Neural cell (in vitro differentiated cells): ENCODE measurements around the gene TMBIM6. TPM values are rescaled to one million over a fixed set of nuclear protein-coding genes. Genes with fewer than 3 reads are reported as not detected.

ENCODE experiments used
- H2AFZ ChIP-seq: fragments of 200-600, 300-800 bp; sonication (generic), shearing (Covaris generic); 2 replicates; pipeline ENCODE4 v1.6.0; 2014; ENCODE audit warnings: low read depth, mild to moderate bottlenecking, antibody characterized with exemption, low read length, moderate library complexity
- H3F3A ChIP-seq: fragments of 200-600 bp; shearing (Covaris generic); 2 replicates; pipeline ENCODE4 v1.6.1; 2016; ENCODE audit warnings: mild to moderate bottlenecking, moderate library complexity, mixed read lengths, antibody characterized with exemption, low read length; ENCODE audit not compliant: insufficient read depth, poor library complexity, severe bottlenecking
- H3K27ac ChIP-seq: fragments of 200-600, 300-800 bp; sonication (generic), shearing (Covaris generic); 2 replicates; pipeline ENCODE4 v1.5.1; 2014; ENCODE audit warnings: mild to moderate bottlenecking, low read length, moderate library complexity
- H3K27me3 ChIP-seq: fragments of 300-800, 200-600 bp; sonication (generic), shearing (Covaris generic); 2 replicates; pipeline ENCODE4 v1.6.0; 2014; ENCODE audit warnings: mild to moderate bottlenecking, low read depth, low read length, moderate library complexity; ENCODE audit not compliant: insufficient read depth
- H3K36me3 ChIP-seq: fragments of 300-800, 200-600 bp; sonication (generic), shearing (Covaris generic); 2 replicates; pipeline ENCODE4 v1.5.1; 2014; ENCODE audit warnings: mild to moderate bottlenecking, antibody characterized with exemption, low read length, moderate library complexity; ENCODE audit not compliant: insufficient read depth
- H3K4me2 ChIP-seq: fragments of 300-800, 200-600 bp; sonication (generic), shearing (Covaris generic); 2 replicates; pipeline ENCODE4 v1.6.0; 2014; ENCODE audit warnings: mild to moderate bottlenecking, low read length
- H3K4me3 ChIP-seq: fragments of 300-800, 200-600 bp; sonication (generic), shearing (Covaris generic); 2 replicates; pipeline ENCODE4 v1.5.1; 2014; ENCODE audit warnings: mild to moderate bottlenecking, low read length, moderate library complexity
- H3K79me2 ChIP-seq: fragments of 200-600 bp; shearing (Covaris generic); replicated peaks from 2 replicates; pipeline ENCODE4 v1.6.0; 2014; ENCODE audit warnings: mild to moderate bottlenecking, low read length, moderate library complexity; ENCODE audit not compliant: insufficient read depth
- H3K9ac ChIP-seq: fragments of 300-800, 200-600 bp; sonication (generic), shearing (Covaris generic); 2 replicates; pipeline ENCODE4 v1.6.1; 2016; ENCODE audit warnings: mild to moderate bottlenecking, low read length, mixed read lengths
- H3K9me2 ChIP-seq: fragments of 200-600 bp; shearing (Covaris generic); 2 replicates; pipeline ENCODE4 v1.6.1; 2016; ENCODE audit warnings: mild to moderate bottlenecking, low read length, mixed read lengths; ENCODE audit not compliant: insufficient read depth
- H3K9me3 ChIP-seq: fragments of 200-600, 300-800 bp; sonication (generic), shearing (Covaris generic); 2 replicates; pipeline ENCODE4 v1.6.1; 2016; ENCODE audit warnings: mild to moderate bottlenecking, mixed run types, low read length, moderate library complexity, mixed read lengths
- H4K20me1 ChIP-seq: fragments of 200-600 bp; shearing (Covaris generic); 2 replicates; pipeline ENCODE4 v1.6.1; 2016; ENCODE audit warnings: mild to moderate bottlenecking, mixed run types; ENCODE audit not compliant: insufficient read depth
- EP300 ChIP-seq: fragments of 450-650 bp; conservative IDR thresholded peaks from 2 replicates; pipeline ENCODE4 v1.6.1; 2014; ENCODE audit warnings: antibody characterized with exemption, mild to moderate bottlenecking, moderate library complexity; ENCODE audit not compliant: poor library complexity, severe bottlenecking
- EZH2 ChIP-seq: fragments of 200-600, 300-800 bp; shearing (Covaris generic), sonication (generic); IDR thresholded peaks from 2 replicates; pipeline ENCODE4 v1.6.1; 2014; ENCODE audit warnings: antibody characterized with exemption, low read length, borderline replicate concordance, mild to moderate bottlenecking; ENCODE audit not compliant: insufficient read depth, poor library complexity, severe bottlenecking
- MXI1 ChIP-seq: fragments of 450-650 bp; conservative IDR thresholded peaks from 2 replicates; pipeline ENCODE4 v1.6.1; 2014; ENCODE audit warnings: antibody characterized with exemption, mild to moderate bottlenecking; ENCODE audit not compliant: poor library complexity, severe bottlenecking
- POLR2AphosphoS5 ChIP-seq: IDR thresholded peaks from 2 replicates; pipeline ENCODE4 v1.6.1; 2012
- RAD21 ChIP-seq: fragments of 450-650 bp; conservative IDR thresholded peaks from 2 replicates; pipeline ENCODE4 v1.6.1; 2014; ENCODE audit warnings: antibody characterized with exemption, mild to moderate bottlenecking, moderate library complexity
- REST ChIP-seq: IDR thresholded peaks from 2 replicates; pipeline ENCODE4 v1.6.1; 2012; ENCODE audit warnings: borderline replicate concordance
- SMC3 ChIP-seq: fragments of 450-650 bp; conservative IDR thresholded peaks from 2 replicates; pipeline ENCODE4 v1.6.1; 2014; ENCODE audit warnings: antibody characterized with exemption, mild to moderate bottlenecking, moderate library complexity; ENCODE audit not compliant: poor library complexity
- TAF1 ChIP-seq: IDR thresholded peaks from 2 replicates; pipeline ENCODE4 v1.6.1; 2012; ENCODE audit warnings: low read depth
- polyA plus RNA-seq: library from polyadenylated mRNA; depleted of rRNA; stranded (reverse); fragments of >200 nt; gene quantifications from 2 replicates; pipeline ENCODE4 v1.2.3, GENCODE V29; 2014
- TF ChIP-seq, protein P1 (sequence below): fragments of 450-650 bp; IDR thresholded peaks from 2 replicates; pipeline ENCODE4 v1.5.1; 2014; ENCODE audit warnings: antibody characterized with exemption, mild to moderate bottlenecking, moderate library complexity; ENCODE audit not compliant: poor library complexity, severe bottlenecking

The TMBIM6 gene
- polyA plus RNA-seq, 1 donor from 2014 or later, result 308 TPM

DNA sequence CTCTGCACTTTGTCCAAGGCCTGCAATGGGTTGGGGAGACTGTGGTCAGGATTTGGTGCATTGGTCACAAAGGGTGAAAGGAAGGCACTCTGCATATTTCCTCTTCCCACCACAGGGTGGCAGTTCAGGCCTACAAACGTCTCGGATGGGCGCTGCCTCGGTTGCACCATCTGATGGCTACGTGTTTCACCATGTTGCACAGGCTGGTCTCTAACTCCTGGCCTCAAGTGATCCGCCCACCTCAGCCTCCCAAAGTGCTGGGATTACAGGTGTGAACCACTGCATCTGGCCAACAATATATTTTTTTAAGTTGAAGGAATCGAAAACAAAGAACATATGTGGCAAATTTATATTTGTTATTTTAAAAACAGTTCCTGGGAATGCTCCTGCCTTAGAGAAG lies 35.1 kb downstream of the TMBIM6 start:
- Histone ChIP-seq H3K79me2 (no peaks in the 10 kb centered on the region), H3K27ac (no peak overlapping the region), H3K4me2 (no peak overlapping the region), H3K36me3 (no peaks in the 10 kb centered on the region), H2AFZ (no peak overlapping the region), H3K4me3 (no peak overlapping the region), H3K9me3 (no peaks in the 10 kb centered on the region), H3F3A (no peaks in the 10 kb centered on the region), H3K9ac (no peak overlapping the region), H3K27me3 (no peaks in the 10 kb centered on the region), H4K20me1 (no peaks in the 10 kb centered on the region), H3K9me2 (no peaks in the 10 kb centered on the region)
- TF ChIP-seq TAF1 (no peak), POLR2AphosphoS5 (no peak), MXI1 (no peak), RAD21 (peak; percentile 78), SMC3 (peak; percentile 81), REST (no peak)
- TF ChIP-seq, protein P1, sequence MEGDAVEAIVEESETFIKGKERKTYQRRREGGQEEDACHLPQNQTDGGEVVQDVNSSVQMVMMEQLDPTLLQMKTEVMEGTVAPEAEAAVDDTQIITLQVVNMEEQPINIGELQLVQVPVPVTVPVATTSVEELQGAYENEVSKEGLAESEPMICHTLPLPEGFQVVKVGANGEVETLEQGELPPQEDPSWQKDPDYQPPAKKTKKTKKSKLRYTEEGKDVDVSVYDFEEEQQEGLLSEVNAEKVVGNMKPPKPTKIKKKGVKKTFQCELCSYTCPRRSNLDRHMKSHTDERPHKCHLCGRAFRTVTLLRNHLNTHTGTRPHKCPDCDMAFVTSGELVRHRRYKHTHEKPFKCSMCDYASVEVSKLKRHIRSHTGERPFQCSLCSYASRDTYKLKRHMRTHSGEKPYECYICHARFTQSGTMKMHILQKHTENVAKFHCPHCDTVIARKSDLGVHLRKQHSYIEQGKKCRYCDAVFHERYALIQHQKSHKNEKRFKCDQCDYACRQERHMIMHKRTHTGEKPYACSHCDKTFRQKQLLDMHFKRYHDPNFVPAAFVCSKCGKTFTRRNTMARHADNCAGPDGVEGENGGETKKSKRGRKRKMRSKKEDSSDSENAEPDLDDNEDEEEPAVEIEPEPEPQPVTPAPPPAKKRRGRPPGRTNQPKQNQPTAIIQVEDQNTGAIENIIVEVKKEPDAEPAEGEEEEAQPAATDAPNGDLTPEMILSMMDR, result peak; percentile 81

GRCh38 chr12:49776858-49777257 lies 35.5 kb downstream of the TMBIM6 start:
- Histone ChIP-seq H4K20me1 (no peaks in the 10 kb centered on the region), H3K4me3 (no peak overlapping the region), H3K27ac (no peak overlapping the region), H3K9me2 (no peaks in the 10 kb centered on the region), H3K9ac (no peak overlapping the region), H2AFZ (no peak overlapping the region), H3K9me3 (no peaks in the 10 kb centered on the region), H3K36me3 (no peaks in the 10 kb centered on the region), H3K4me2 (no peak overlapping the region), H3K79me2 (no peaks in the 10 kb centered on the region), H3F3A (no peaks in the 10 kb centered on the region), H3K27me3 (no peaks in the 10 kb centered on the region)
- TF ChIP-seq EP300 (no peak), POLR2AphosphoS5 (no peak), EZH2 (no peak), RAD21 (no peak)
- TF ChIP-seq, protein P1, result no peak
